Neural cell (in vitro differentiated cells): ENCODE data around the gene WDR26. TPM values are rescaled to one million over a fixed set of nuclear protein-coding genes. Genes with fewer than 3 reads are reported as not detected.
A peak's percentile ranks its signal among the peaks of the same experiment; 100 is the strongest.

ENCODE experiments used
- H2AFZ ChIP-seq: fragments of 200-600, 300-800 bp; sonication (generic), shearing (Covaris generic); 2 replicates; pipeline ENCODE4 v1.6.0; 2014; ENCODE audit warnings: low read depth, mild to moderate bottlenecking, antibody characterized with exemption, low read length, moderate library complexity
- H3F3A ChIP-seq: fragments of 200-600 bp; shearing (Covaris generic); 2 replicates; pipeline ENCODE4 v1.6.1; 2016; ENCODE audit warnings: mild to moderate bottlenecking, moderate library complexity, mixed read lengths, antibody characterized with exemption, low read length; ENCODE audit not compliant: insufficient read depth, poor library complexity, severe bottlenecking
- H3K27ac ChIP-seq: fragments of 200-600, 300-800 bp; sonication (generic), shearing (Covaris generic); 2 replicates; pipeline ENCODE4 v1.5.1; 2014; ENCODE audit warnings: mild to moderate bottlenecking, low read length, moderate library complexity
- H3K27me3 ChIP-seq: fragments of 300-800, 200-600 bp; sonication (generic), shearing (Covaris generic); 2 replicates; pipeline ENCODE4 v1.6.0; 2014; ENCODE audit warnings: mild to moderate bottlenecking, low read depth, low read length, moderate library complexity; ENCODE audit not compliant: insufficient read depth
- H3K36me3 ChIP-seq: fragments of 300-800, 200-600 bp; sonication (generic), shearing (Covaris generic); 2 replicates; pipeline ENCODE4 v1.5.1; 2014; ENCODE audit warnings: mild to moderate bottlenecking, antibody characterized with exemption, low read length, moderate library complexity; ENCODE audit not compliant: insufficient read depth
- H3K4me2 ChIP-seq: fragments of 300-800, 200-600 bp; sonication (generic), shearing (Covaris generic); 2 replicates; pipeline ENCODE4 v1.6.0; 2014; ENCODE audit warnings: mild to moderate bottlenecking, low read length
- H3K4me3 ChIP-seq: fragments of 300-800, 200-600 bp; sonication (generic), shearing (Covaris generic); 2 replicates; pipeline ENCODE4 v1.5.1; 2014; ENCODE audit warnings: mild to moderate bottlenecking, low read length, moderate library complexity
- H3K79me2 ChIP-seq: fragments of 200-600 bp; shearing (Covaris generic); replicated peaks from 2 replicates; pipeline ENCODE4 v1.6.0; 2014; ENCODE audit warnings: mild to moderate bottlenecking, low read length, moderate library complexity; ENCODE audit not compliant: insufficient read depth
- H3K9ac ChIP-seq: fragments of 300-800, 200-600 bp; sonication (generic), shearing (Covaris generic); 2 replicates; pipeline ENCODE4 v1.6.1; 2016; ENCODE audit warnings: mild to moderate bottlenecking, low read length, mixed read lengths
- H3K9me2 ChIP-seq: fragments of 200-600 bp; shearing (Covaris generic); 2 replicates; pipeline ENCODE4 v1.6.1; 2016; ENCODE audit warnings: mild to moderate bottlenecking, low read length, mixed read lengths; ENCODE audit not compliant: insufficient read depth
- H3K9me3 ChIP-seq: fragments of 200-600, 300-800 bp; sonication (generic), shearing (Covaris generic); 2 replicates; pipeline ENCODE4 v1.6.1; 2016; ENCODE audit warnings: mild to moderate bottlenecking, mixed run types, low read length, moderate library complexity, mixed read lengths
- H4K20me1 ChIP-seq: fragments of 200-600 bp; shearing (Covaris generic); 2 replicates; pipeline ENCODE4 v1.6.1; 2016; ENCODE audit warnings: mild to moderate bottlenecking, mixed run types; ENCODE audit not compliant: insufficient read depth
- EP300 ChIP-seq: fragments of 450-650 bp; conservative IDR thresholded peaks from 2 replicates; pipeline ENCODE4 v1.6.1; 2014; ENCODE audit warnings: antibody characterized with exemption, mild to moderate bottlenecking, moderate library complexity; ENCODE audit not compliant: poor library complexity, severe bottlenecking
- EZH2 ChIP-seq: fragments of 200-600, 300-800 bp; shearing (Covaris generic), sonication (generic); IDR thresholded peaks from 2 replicates; pipeline ENCODE4 v1.6.1; 2014; ENCODE audit warnings: antibody characterized with exemption, low read length, borderline replicate concordance, mild to moderate bottlenecking; ENCODE audit not compliant: insufficient read depth, poor library complexity, severe bottlenecking
- MXI1 ChIP-seq: fragments of 450-650 bp; conservative IDR thresholded peaks from 2 replicates; pipeline ENCODE4 v1.6.1; 2014; ENCODE audit warnings: antibody characterized with exemption, mild to moderate bottlenecking; ENCODE audit not compliant: poor library complexity, severe bottlenecking
- POLR2AphosphoS5 ChIP-seq: IDR thresholded peaks from 2 replicates; pipeline ENCODE4 v1.6.1; 2012
- RAD21 ChIP-seq: fragments of 450-650 bp; conservative IDR thresholded peaks from 2 replicates; pipeline ENCODE4 v1.6.1; 2014; ENCODE audit warnings: antibody characterized with exemption, mild to moderate bottlenecking, moderate library complexity
- SMC3 ChIP-seq: fragments of 450-650 bp; conservative IDR thresholded peaks from 2 replicates; pipeline ENCODE4 v1.6.1; 2014; ENCODE audit warnings: antibody characterized with exemption, mild to moderate bottlenecking, moderate library complexity; ENCODE audit not compliant: poor library complexity
- TAF1 ChIP-seq: IDR thresholded peaks from 2 replicates; pipeline ENCODE4 v1.6.1; 2012; ENCODE audit warnings: low read depth
- polyA plus RNA-seq: library from polyadenylated mRNA; depleted of rRNA; stranded (reverse); fragments of >200 nt; gene quantifications from 2 replicates; pipeline ENCODE4 v1.2.3, GENCODE V29; 2014
- TF ChIP-seq, protein P1 (sequence below): fragments of 450-650 bp; IDR thresholded peaks from 2 replicates; pipeline ENCODE4 v1.5.1; 2014; ENCODE audit warnings: antibody characterized with exemption, mild to moderate bottlenecking, moderate library complexity; ENCODE audit not compliant: poor library complexity, severe bottlenecking
- TF ChIP-seq, protein P2 (sequence below): IDR thresholded peaks from 2 replicates; pipeline ENCODE4 v1.6.1; 2012; ENCODE audit warnings: borderline replicate concordance

The WDR26 gene
- polyA plus RNA-seq, 1 donor from 2014 or later = 89.6 TPM

- Histone ChIP-seq H3K9ac (peak overlapping the region; percentile 97), H3K4me3 (peak overlapping the region; percentile 93), H3K4me2 (peak overlapping the region; percentile 92), H2AFZ (no peak overlapping the region), H4K20me1 (peaks cover 18% of the 10 kb centered on the region), H3K27me3 (no peaks in the 10 kb centered on the region), H3K27ac (no peak overlapping the region), H3K9me3 (no peaks in the 10 kb centered on the region), H3F3A (no peaks in the 10 kb centered on the region), H3K36me3 (peaks cover 14% of the 10 kb centered on the region), H3K9me2 (no peaks in the 10 kb centered on the region), H3K79me2 (peaks cover 78% of the 10 kb centered on the region)
- no peak for TF ChIP-seq EP300
- no peak for TF ChIP-seq TAF1
- TF ChIP-seq, protein P1, sequence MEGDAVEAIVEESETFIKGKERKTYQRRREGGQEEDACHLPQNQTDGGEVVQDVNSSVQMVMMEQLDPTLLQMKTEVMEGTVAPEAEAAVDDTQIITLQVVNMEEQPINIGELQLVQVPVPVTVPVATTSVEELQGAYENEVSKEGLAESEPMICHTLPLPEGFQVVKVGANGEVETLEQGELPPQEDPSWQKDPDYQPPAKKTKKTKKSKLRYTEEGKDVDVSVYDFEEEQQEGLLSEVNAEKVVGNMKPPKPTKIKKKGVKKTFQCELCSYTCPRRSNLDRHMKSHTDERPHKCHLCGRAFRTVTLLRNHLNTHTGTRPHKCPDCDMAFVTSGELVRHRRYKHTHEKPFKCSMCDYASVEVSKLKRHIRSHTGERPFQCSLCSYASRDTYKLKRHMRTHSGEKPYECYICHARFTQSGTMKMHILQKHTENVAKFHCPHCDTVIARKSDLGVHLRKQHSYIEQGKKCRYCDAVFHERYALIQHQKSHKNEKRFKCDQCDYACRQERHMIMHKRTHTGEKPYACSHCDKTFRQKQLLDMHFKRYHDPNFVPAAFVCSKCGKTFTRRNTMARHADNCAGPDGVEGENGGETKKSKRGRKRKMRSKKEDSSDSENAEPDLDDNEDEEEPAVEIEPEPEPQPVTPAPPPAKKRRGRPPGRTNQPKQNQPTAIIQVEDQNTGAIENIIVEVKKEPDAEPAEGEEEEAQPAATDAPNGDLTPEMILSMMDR = no peak
- no peak for TF ChIP-seq POLR2AphosphoS5
- TF ChIP-seq, protein P2, sequence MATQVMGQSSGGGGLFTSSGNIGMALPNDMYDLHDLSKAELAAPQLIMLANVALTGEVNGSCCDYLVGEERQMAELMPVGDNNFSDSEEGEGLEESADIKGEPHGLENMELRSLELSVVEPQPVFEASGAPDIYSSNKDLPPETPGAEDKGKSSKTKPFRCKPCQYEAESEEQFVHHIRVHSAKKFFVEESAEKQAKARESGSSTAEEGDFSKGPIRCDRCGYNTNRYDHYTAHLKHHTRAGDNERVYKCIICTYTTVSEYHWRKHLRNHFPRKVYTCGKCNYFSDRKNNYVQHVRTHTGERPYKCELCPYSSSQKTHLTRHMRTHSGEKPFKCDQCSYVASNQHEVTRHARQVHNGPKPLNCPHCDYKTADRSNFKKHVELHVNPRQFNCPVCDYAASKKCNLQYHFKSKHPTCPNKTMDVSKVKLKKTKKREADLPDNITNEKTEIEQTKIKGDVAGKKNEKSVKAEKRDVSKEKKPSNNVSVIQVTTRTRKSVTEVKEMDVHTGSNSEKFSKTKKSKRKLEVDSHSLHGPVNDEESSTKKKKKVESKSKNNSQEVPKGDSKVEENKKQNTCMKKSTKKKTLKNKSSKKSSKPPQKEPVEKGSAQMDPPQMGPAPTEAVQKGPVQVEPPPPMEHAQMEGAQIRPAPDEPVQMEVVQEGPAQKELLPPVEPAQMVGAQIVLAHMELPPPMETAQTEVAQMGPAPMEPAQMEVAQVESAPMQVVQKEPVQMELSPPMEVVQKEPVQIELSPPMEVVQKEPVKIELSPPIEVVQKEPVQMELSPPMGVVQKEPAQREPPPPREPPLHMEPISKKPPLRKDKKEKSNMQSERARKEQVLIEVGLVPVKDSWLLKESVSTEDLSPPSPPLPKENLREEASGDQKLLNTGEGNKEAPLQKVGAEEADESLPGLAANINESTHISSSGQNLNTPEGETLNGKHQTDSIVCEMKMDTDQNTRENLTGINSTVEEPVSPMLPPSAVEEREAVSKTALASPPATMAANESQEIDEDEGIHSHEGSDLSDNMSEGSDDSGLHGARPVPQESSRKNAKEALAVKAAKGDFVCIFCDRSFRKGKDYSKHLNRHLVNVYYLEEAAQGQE = no peak
- no peak for TF ChIP-seq RAD21
- no peak for TF ChIP-seq MXI1
- TF ChIP-seq SMC3 = no peak
- TF ChIP-seq EZH2 = no peak
These were observed 2.9 kb downstream of the WDR26 start for GRCh38 chr1:224431726-224432125.

DNA sequence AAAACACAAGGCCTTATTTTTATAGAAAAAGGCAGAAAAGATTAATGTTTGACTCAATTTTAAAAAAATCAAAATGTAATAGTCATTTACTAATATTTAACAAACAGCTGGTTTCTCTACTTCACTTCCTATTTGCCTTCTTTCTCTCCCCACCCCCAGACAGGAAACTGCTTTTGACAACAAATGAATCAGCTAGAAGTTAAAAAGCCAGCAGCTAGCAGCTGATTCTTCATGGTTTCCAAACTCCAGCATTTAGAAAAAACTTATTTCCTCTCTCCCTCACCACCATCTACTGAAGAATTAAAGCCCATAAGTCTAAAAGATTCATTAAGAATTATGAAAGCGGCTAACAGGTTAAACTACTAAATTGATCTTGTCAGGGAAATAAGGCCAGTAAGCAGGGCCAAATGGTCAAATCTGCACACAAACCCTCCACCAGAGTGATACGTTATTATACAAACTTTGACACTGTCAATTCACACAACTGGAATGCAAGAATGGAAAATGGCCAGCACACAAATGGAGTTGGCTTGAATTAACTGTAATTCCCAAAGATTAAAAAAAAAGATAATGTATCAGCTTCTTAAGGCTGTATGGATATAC is 4.0 kb downstream of the WDR26 start:
- H3K9me3 ChIP-seq = no peaks in the 10 kb centered on the region
- peaks cover 18% of the 10 kb centered on the region for H4K20me1 ChIP-seq
- H3F3A ChIP-seq = no peaks in the 10 kb centered on the region
- no peak overlapping the region for H3K27ac ChIP-seq
- no peak overlapping the region for H2AFZ ChIP-seq
- peak overlapping the region; percentile 93 for H3K4me3 ChIP-seq
- no peaks in the 10 kb centered on the region for H3K27me3 ChIP-seq
- no peak overlapping the region for H3K9ac ChIP-seq
- H3K9me2 ChIP-seq = no peaks in the 10 kb centered on the region
- no peak for TF ChIP-seq SMC3
- TF ChIP-seq EP300 = no peak
- no peak for TF ChIP-seq POLR2AphosphoS5
- TF ChIP-seq MXI1 = no peak
- TF ChIP-seq, protein P2 = no peak
- no peak for TF ChIP-seq EZH2
- TF ChIP-seq, protein P1 = no peak
- TF ChIP-seq RAD21 = no peak
- no peak for TF ChIP-seq TAF1
- peaks cover 14% of the 10 kb centered on the region for H3K36me3 ChIP-seq
- H3K79me2 ChIP-seq = peaks cover 77% of the 10 kb centered on the region
- H3K4me2 ChIP-seq = peak overlapping the region; percentile 92
